ENCODE measurements around the gene PLEKHG7.

PLEKHG7 gene

DNA sequence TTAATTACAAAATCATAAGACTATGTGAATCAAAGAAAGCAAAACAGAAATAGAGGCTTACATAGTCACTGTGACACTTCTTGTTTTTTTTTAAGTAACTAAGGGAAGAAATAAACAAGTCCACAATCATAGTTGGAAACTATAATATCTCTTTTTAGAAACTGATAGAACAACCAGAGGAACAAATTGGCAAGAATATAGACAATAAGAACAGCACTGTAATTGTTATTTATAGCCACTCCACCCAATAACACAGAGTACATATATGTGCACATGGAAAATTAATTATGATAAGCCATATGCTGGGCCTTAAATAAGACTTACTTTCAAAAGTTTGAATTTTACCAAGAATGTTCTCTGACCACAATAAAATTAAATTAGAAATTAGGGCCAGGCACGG, 101.1 kb downstream of the PLEKHG7 start:
- no peak for DNase-seq (ENCODE audit: low spot score)

DNA sequence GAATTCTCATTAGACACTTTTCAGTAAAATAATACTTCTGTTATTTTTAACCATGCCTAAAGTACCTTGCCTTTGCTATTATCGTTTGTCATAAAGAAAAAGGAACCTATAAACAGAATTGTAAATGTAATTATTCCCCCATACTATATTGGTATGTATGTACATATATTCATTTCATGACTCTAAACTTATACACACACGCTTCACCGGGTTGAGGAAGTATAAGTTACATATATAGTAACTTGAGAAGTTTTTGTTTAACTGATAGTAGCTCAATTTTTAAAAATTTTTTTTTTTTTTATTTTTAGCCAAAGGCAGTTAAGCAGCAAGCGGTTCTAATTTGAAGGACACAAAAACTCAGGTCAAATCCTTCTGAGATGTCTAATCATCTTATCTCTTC, 107.6 kb downstream of the PLEKHG7 start:
- no peak for DNase-seq (ENCODE audit: low spot score)

DNA sequence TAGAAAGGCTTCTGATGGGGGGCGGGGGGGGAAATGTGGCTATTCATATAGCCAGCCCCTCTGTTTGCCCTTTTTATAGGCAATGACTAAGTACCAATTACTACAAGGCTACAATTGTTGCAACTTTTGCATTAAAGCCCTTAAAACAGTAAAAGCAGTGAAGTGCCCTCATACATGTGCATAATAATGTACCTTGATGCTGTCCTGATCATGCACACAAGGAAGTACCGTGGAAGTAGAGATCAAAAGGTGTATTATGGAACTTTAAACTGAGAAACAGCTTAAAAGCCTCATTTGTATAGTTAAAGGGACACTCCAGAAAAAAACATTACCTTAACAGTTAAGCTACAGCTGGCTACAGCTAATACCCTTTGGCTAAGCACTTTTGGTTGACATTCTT, 111.8 kb downstream of the PLEKHG7 start:
- no peak for DNase-seq (ENCODE audit: low spot score)

DNA sequence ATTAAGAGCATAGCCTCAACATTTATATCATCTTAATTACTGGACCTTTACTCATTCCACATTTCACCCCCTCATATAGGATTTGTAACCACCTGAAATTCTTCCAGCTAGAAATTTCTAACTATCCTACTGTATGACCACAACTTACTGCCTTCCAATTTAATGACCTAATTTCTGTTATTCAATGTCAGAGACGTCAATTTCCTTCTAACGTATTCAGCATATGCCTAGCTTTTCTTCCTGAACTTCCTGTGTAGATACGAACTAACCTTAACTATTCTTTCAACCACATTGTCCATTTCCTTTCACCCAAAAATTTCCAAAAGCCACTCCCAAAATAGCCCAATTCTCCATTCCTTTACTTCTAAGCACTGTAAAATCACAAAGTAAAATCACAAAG, 118.4 kb downstream of the PLEKHG7 start:
- DNase-seq (ENCODE audit: low spot score): peak; percentile 4

Data from kidney capillary endothelial cell (primary cell).